GM12872 (cell line): ENCODE measurements around the gene ITPR1.

Source experiments
- TF ChIP-seq, protein P1 (sequence below): IDR thresholded peaks from 3 replicates; pipeline ENCODE4 v1.5.1; 2011; ENCODE audit warnings: low read depth, mild to moderate bottlenecking, low read length, moderate library complexity; ENCODE audit not compliant: insufficient read depth

Gene ITPR1

DNA sequence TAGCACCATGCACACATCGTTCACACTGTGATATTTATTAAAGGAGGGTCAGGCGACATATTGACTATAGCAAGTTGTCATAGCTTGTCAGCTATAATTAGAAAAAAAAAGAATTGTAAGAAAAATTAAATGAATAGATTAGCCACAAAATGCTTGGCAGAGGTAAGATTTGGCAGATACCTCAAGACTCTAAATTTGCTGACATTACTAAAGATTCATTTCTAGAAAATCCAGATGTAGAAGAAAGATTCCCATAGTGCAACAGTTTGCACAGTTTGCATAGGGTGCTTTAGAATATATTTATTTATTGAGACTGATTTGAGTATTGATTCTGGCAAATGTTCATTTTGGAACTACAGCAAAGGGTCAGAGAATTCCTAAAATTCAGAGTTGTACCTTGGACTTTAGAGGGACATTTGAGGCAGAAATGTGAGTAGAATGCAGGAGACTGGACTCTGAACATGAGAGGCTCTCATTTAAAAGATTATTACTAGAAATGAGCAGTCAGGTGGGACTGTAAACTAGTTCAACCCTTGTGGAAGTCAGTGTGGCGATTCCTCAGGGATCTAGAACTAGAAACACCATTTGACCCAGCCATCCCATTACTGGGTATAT, 384.1 kb downstream of the ITPR1 start:
- TF ChIP-seq, protein P1, sequence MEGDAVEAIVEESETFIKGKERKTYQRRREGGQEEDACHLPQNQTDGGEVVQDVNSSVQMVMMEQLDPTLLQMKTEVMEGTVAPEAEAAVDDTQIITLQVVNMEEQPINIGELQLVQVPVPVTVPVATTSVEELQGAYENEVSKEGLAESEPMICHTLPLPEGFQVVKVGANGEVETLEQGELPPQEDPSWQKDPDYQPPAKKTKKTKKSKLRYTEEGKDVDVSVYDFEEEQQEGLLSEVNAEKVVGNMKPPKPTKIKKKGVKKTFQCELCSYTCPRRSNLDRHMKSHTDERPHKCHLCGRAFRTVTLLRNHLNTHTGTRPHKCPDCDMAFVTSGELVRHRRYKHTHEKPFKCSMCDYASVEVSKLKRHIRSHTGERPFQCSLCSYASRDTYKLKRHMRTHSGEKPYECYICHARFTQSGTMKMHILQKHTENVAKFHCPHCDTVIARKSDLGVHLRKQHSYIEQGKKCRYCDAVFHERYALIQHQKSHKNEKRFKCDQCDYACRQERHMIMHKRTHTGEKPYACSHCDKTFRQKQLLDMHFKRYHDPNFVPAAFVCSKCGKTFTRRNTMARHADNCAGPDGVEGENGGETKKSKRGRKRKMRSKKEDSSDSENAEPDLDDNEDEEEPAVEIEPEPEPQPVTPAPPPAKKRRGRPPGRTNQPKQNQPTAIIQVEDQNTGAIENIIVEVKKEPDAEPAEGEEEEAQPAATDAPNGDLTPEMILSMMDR, result no peak

DNA sequence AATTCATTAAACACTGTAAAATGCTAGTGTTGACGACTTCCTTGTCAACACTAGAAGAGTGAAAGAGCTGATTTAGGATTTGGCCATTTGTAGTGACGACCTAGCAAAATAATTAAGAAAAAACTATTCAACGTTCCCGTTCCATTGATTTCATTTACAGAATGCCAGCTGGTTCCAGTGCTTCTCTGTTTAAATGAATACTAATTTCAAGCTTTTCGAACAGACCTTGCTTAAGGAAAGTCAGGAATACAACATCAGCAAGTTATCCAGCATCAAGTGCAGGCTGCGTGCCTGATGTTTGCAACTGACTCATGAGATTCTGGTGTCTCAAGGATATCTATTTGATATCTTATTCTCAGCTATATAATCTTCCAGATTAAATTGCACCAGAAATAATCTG, 387.7 kb downstream of the ITPR1 start:
- TF ChIP-seq, protein P1, result no peak

GRCh38 chr3:4882548-4882947, 389.4 kb downstream of the ITPR1 start:
- TF ChIP-seq, protein P1, result no peak

DNA sequence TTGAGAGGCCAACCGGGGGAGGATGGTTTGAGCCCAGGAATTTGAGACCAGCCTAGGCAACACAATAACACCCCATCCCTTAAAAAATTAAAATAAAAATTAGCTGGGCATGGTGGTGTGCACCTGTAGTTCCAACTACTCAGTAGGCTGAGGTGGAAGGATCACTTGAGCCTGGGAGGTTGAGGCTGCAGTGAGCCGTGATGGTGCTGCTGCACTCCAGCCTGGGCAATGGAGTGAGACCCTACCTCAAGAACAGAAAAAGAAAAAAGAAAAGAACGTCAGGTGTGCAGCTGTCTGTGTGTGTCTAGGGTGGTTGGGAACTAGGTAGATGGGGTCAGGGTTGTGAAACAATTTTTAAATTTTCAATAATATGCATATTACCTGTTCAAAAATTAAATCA, 389.9 kb downstream of the ITPR1 start:
- TF ChIP-seq, protein P1, result no peak

DNA sequence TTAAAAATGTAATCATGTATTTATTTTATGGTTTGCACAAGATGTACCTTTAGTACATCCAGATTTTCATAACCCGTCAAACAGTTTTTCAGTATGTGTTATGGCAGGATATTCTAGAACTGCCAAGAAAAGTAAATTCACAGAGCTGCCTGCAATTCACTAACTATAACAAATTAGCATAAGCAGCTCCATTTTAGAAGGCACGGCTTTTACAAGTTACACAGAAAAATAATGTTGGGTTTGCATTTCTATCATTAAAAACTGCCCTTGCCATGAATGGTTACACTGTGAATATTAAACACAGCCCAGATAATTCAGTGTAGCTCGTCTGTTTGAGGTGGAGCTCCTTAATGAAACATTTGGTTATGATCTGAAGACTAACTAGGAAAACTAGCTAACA, 391.7 kb downstream of the ITPR1 start:
- TF ChIP-seq, protein P1, result no peak

DNA sequence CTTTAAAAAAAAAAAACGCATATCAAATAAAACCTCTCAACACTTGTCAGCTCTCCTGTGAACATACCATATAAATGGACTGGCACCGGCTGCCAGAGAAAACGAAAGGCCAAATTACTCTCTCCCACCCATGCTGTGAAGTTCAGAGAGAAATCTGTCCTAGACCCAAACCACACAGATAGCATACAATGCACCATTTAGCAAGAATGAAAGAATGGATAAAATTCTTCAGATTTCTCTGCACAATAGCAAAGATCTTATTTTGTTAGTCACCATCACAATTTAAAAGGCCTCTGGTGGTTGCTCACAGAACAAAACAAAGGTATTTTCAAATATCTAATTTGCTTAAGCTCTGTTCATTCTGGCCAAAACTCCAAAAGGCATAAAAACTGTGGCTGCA, 392.2 kb downstream of the ITPR1 start:
- TF ChIP-seq, protein P1, result no peak

GRCh38 chr3:4886448-4886847, 393.3 kb downstream of the ITPR1 start:
- TF ChIP-seq, protein P1, result no peak
